GM12873 (cell line): ENCODE results near the gene ZFHX3.

Source experiments
- CTCF ChIP-seq: IDR thresholded peaks from 2 replicates; pipeline ENCODE4 v1.5.1; 2012; ENCODE audit warnings: low read depth, mild to moderate bottlenecking, moderate library complexity, low read length, control low read depth; ENCODE audit not compliant: insufficient read depth; ENCODE audit errors: missing control alignments

The ZFHX3 gene

GRCh38 chr16:73091174-73091573 lies 43.2 kb upstream of the ZFHX3 start:
- no peak for TF ChIP-seq CTCF

GRCh38 chr16:73089420-73089819 lies 41.5 kb upstream of the ZFHX3 start:
- no peak for TF ChIP-seq CTCF

- TF ChIP-seq CTCF: no peak
Measured at GRCh38 chr16:73086108-73086507, 38.2 kb upstream of the ZFHX3 start.

GRCh38 chr16:73083271-73083670 lies 35.3 kb upstream of the ZFHX3 start:
- no peak for TF ChIP-seq CTCF

GRCh38 chr16:73080931-73081330 lies 33.0 kb upstream of the ZFHX3 start:
- no peak for TF ChIP-seq CTCF

- no peak for TF ChIP-seq CTCF
Measured at GRCh38 chr16:73076324-73076810, 28.4 kb upstream of the ZFHX3 start.

GRCh38 chr16:73074382-73074781 lies 26.5 kb upstream of the ZFHX3 start:
- TF ChIP-seq CTCF: no peak
